Iris pigment epithelial cell (primary cell): ENCODE data around the gene GRN.
"Not testable (repeated sequence)": the region's sequence is repeated elsewhere in the genome, so short reads cannot be mapped to it uniquely, and the experiment has no call there.

Experiments used
- DNase-seq: peaks from one replicate; pipeline ENCODE4 v3.0.0-alpha.2; 2011; ENCODE audit warnings: low read depth

Gene GRN

GRCh38 chr17:44383363-44383762 lies 38.3 kb downstream of the GRN start:
- DNase-seq: no peak

- no peak for DNase-seq
Measured at GRCh38 chr17:44383861-44384260, 38.8 kb downstream of the GRN start.

GRCh38 chr17:44384281-44384822 lies 39.2 kb downstream of the GRN start:
- no peak for DNase-seq

GRCh38 chr17:44384823-44385286 lies 39.8 kb downstream of the GRN start:
- DNase-seq: no peak

GRCh38 chr17:44385287-44386181 lies 40.4 kb downstream of the GRN start:
- peak; percentile 55 for DNase-seq

GRCh38 chr17:44386182-44386525 lies 41.1 kb downstream of the GRN start:
- no peak for DNase-seq

- no peak for DNase-seq
Measured at GRCh38 chr17:44387804-44388203, 42.7 kb downstream of the GRN start.

- DNase-seq: no peak
Measured at GRCh38 chr17:44389281-44389680, 44.2 kb downstream of the GRN start, which contains the start of gene ITGA2B. Gene ITGA2B, minus strand, starts transcription at chr17:44389649. Its CDS starts 176 bp downstream, at chr17:44389473.

- DNase-seq: no peak
Measured at GRCh38 chr17:44389723-44390202, 44.7 kb downstream of the GRN start.

GRCh38 chr17:44390250-44390870 lies 45.3 kb downstream of the GRN start:
- no peak for DNase-seq

- DNase-seq: not testable (repeated sequence)
Measured at GRCh38 chr17:44394112-44394511, 49.0 kb downstream of the GRN start.

GRCh38 chr17:44394833-44395232 lies 49.7 kb downstream of the GRN start:
- no peak for DNase-seq

- no peak for DNase-seq
Measured at GRCh38 chr17:44396946-44397345, 51.8 kb downstream of the GRN start.

GRCh38 chr17:44397479-44398440 lies 52.7 kb downstream of the GRN start:
- no peak for DNase-seq

- no peak for DNase-seq
Measured at GRCh38 chr17:44398692-44399691, 53.9 kb downstream of the GRN start.

- DNase-seq: peak; percentile 50
Measured at GRCh38 chr17:44400226-44400847, 55.2 kb downstream of the GRN start.
